Gastroesophageal sphincter (tissue), 4 donors: ENCODE measurements around the gene RNF208. TPM values are rescaled to one million over a fixed set of nuclear protein-coding genes. Genes with fewer than 3 reads are reported as not detected.

Source experiments
- ATAC-seq: fragments of 150-250 bp; one replicate; pipeline ENCODE4 v1.9.1; 2016; ENCODE audit warnings: mild to moderate bottlenecking, moderate library complexity
- H3K27ac ChIP-seq, 4 donors: fragments of 200-600 bp; sonication (generic) in 3 of 4; 1 replicate in 3 of 4; 2 replicates in 1 of 4; pipeline ENCODE4 v1.5.1; 2016 to 2019
- H3K27me3 ChIP-seq: fragments of 200-600 bp; sonication (generic); one replicate; pipeline ENCODE4 v1.5.1; 2019
- H3K36me3 ChIP-seq, 2 donors: fragments of 200-600 bp; sonication (generic); one replicate each; pipeline ENCODE4 v1.5.1; 2019; ENCODE audit warnings: control low read depth in 1 of 2
- H3K4me1 ChIP-seq, 3 donors: fragments of 200-600 bp; sonication (generic); 1 replicate in 2 of 3; 2 replicates in 1 of 3; pipeline ENCODE4 v1.5.1; 2016 to 2019; ENCODE audit warnings: control low read depth in 2 of 3
- H3K4me3 ChIP-seq, 2 donors: fragments of 200-600 bp; sonication (generic); one replicate each; pipeline ENCODE4 v1.5.1; 2019; ENCODE audit warnings: mild to moderate bottlenecking in 1 of 2, moderate library complexity in 1 of 2
- H3K9me3 ChIP-seq, 3 donors: fragments of 200-600 bp; sonication (generic); one replicate each; pipeline ENCODE4 v1.5.1; 2017 to 2019; ENCODE audit warnings: control low read depth in 2 of 3
- CTCF ChIP-seq, 4 experiments: fragments of 200-600 bp in 2 of 4; fragments of 450-650 bp in 2 of 4; sonication (generic) in 1 of 4; IDR thresholded peaks; one replicate each; pipeline ENCODE4 v1.5.1; 2017 to 2019; ENCODE audit warnings: antibody characterized with exemption in 4 of 4, mild to moderate bottlenecking in 2 of 4, moderate library complexity in 2 of 4
- EP300 ChIP-seq: sonication (generic); formaldehyde crosslinking; IDR thresholded peaks from one replicate; pipeline ENCODE4 v1.6.1; 2017; ENCODE audit warnings: antibody characterized with exemption, mild to moderate bottlenecking
- POLR2A ChIP-seq, 2 donors: fragments of 450-650 bp; IDR thresholded peaks; one replicate each; pipeline ENCODE4 v1.6.1; 2017; ENCODE audit warnings: antibody characterized with exemption in 2 of 2, mild to moderate bottlenecking in 2 of 2, moderate library complexity in 1 of 2
- POLR2AphosphoS5 ChIP-seq: sonication (generic); formaldehyde crosslinking; IDR thresholded peaks from one replicate; pipeline ENCODE4 v1.6.1; 2017; ENCODE audit warnings: antibody characterized with exemption
- WGBS, 2 donors: methylation state at CpG; one replicate each; pipeline ENCODE4 v1.1.5; 2018; ENCODE audit warnings: low coverage in 1 of 2; 5-methylcytosine and 5-hydroxymethylcytosine counted together
- total RNA-seq, 4 donors: library from RNA; depleted of rRNA; stranded (reverse); fragments of >200 nt; gene quantifications; one replicate each; pipeline ENCODE4 v1.1.0, GENCODE V29; 2016

Gene RNF208
- total RNA-seq, 4 donors from 2014 or later, result 1.6 to 5.3 (median 3.1) TPM; not detected in 1

GRCh38 chr9:137195525-137196220 is 26.4 kb downstream of the RNF208 start:
- no peak overlapping the region for H3K27ac ChIP-seq
- no peak for ATAC-seq

GRCh38 chr9:137194909-137195308 is 27.1 kb downstream of the RNF208 start:
- ATAC-seq, result no peak
- no peak overlapping the region for H3K4me3 ChIP-seq
- H3K36me3 ChIP-seq, result peaks cover 0 to 24% of the 10 kb centered on the region in 2 donors
- H3K27ac ChIP-seq, result no peak overlapping the region
- TF ChIP-seq POLR2AphosphoS5 (no peak), POLR2A (IDR thresholded peaks at IDR 0.05) (no peak), EP300 (no peak), CTCF (IDR thresholded peaks at IDR 0.05) (no peak)
- H3K4me1 ChIP-seq, result peaks cover 0 to 81% (median 22%) of the 10 kb centered on the region in 3 donors
- no CpG with 5 or more reads among the region's 10 CpGs for WGBS, 2 donors
- H3K9me3 ChIP-seq, result no peaks in the 10 kb centered on the region
- H3K27me3 ChIP-seq, result no peaks in the 10 kb centered on the region

More at GRCh38 chr9:137195525-137196220, 26.4 kb downstream of the RNF208 start:
- Histone ChIP-seq H3K9me3 (no peaks in the 10 kb centered on the region), H3K27me3 (no peaks in the 10 kb centered on the region), H3K4me3 (no peak overlapping the region), H3K36me3 (peaks cover 0 to 16% of the 10 kb centered on the region in 2 donors), H3K4me1 (peaks cover 0 to 73% (median 17%) of the 10 kb centered on the region in 3 donors)
- TF ChIP-seq EP300 (no peak), POLR2AphosphoS5 (no peak), CTCF (IDR thresholded peaks at IDR 0.05) (no peak), POLR2A (IDR thresholded peaks at IDR 0.05) (no peak)
- WGBS, 2 donors, result 92% methylated on average over 2 of the region's 21 CpGs; no CpG with 5 or more reads in 1 of the 2 donors

GRCh38 chr9:137194388-137194787 is 27.7 kb downstream of the RNF208 start:
- Histone ChIP-seq H3K4me1 (peaks cover 5 to 81% (median 23%) of the 10 kb centered on the region in 3 donors), H3K4me3 (no peak overlapping the region), H3K36me3 (peaks cover 0 to 26% of the 10 kb centered on the region in 2 donors), H3K9me3 (no peaks in the 10 kb centered on the region), H3K27me3 (no peaks in the 10 kb centered on the region), H3K27ac (no peak overlapping the region)
- WGBS, 2 donors, result no CpG with 5 or more reads among the region's 16 CpGs
- no peak for ATAC-seq
- TF ChIP-seq EP300, result no peak
- TF ChIP-seq CTCF (IDR thresholded peaks at IDR 0.05), result no peak
- TF ChIP-seq POLR2A (IDR thresholded peaks at IDR 0.05), result no peak
- no peak for TF ChIP-seq POLR2AphosphoS5

GRCh38 chr9:137193771-137194170 is 28.3 kb downstream of the RNF208 start:
- Histone ChIP-seq H3K9me3 (no peaks in the 10 kb centered on the region), H3K36me3 (peaks cover 0 to 26% of the 10 kb centered on the region in 2 donors), H3K4me1 (peaks cover 6 to 81% (median 20%) of the 10 kb centered on the region in 3 donors), H3K4me3 (no peak overlapping the region), H3K27me3 (no peaks in the 10 kb centered on the region), H3K27ac (no peak overlapping the region)
- ATAC-seq, result no peak
- 90% methylated on average over 2 of the region's 14 CpGs; no CpG with 5 or more reads in 1 of the 2 donors for WGBS, 2 donors
- TF ChIP-seq POLR2A (IDR thresholded peaks at IDR 0.05) (no peak), POLR2AphosphoS5 (no peak), CTCF (IDR thresholded peaks at IDR 0.05) (no peak), EP300 (no peak)

- peak overlapping the region in 1 of 4 donors; percentile 14 for H3K27ac ChIP-seq
- H3K9me3 ChIP-seq, result no peaks in the 10 kb centered on the region
- peaks cover 0 to 26% of the 10 kb centered on the region in 2 donors for H3K36me3 ChIP-seq
- H3K4me1 ChIP-seq, result peaks cover 6 to 74% (median 14%) of the 10 kb centered on the region in 3 donors
- WGBS, 2 donors, result no CpG with 5 or more reads among the region's 2 CpGs
- no peak for TF ChIP-seq EP300
- TF ChIP-seq POLR2AphosphoS5, result no peak
- TF ChIP-seq POLR2A (IDR thresholded peaks at IDR 0.05), result no peak
- TF ChIP-seq CTCF (IDR thresholded peaks at IDR 0.05), result no peak
- H3K27me3 ChIP-seq, result no peaks in the 10 kb centered on the region
- H3K4me3 ChIP-seq, result no peak overlapping the region
- no peak for ATAC-seq
Observed at GRCh38 chr9:137192859-137193258, 29.2 kb downstream of the RNF208 start.
